ENCODE data around the gene PSMG2. TPM values are rescaled to one million over a fixed set of nuclear protein-coding genes. Genes with fewer than 3 reads are reported as not detected.

The PSMG2 gene, protein sequence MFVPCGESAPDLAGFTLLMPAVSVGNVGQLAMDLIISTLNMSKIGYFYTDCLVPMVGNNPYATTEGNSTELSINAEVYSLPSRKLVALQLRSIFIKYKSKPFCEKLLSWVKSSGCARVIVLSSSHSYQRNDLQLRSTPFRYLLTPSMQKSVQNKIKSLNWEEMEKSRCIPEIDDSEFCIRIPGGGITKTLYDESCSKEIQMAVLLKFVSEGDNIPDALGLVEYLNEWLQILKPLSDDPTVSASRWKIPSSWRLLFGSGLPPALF
- total RNA-seq, result 79.2 TPM

DNA sequence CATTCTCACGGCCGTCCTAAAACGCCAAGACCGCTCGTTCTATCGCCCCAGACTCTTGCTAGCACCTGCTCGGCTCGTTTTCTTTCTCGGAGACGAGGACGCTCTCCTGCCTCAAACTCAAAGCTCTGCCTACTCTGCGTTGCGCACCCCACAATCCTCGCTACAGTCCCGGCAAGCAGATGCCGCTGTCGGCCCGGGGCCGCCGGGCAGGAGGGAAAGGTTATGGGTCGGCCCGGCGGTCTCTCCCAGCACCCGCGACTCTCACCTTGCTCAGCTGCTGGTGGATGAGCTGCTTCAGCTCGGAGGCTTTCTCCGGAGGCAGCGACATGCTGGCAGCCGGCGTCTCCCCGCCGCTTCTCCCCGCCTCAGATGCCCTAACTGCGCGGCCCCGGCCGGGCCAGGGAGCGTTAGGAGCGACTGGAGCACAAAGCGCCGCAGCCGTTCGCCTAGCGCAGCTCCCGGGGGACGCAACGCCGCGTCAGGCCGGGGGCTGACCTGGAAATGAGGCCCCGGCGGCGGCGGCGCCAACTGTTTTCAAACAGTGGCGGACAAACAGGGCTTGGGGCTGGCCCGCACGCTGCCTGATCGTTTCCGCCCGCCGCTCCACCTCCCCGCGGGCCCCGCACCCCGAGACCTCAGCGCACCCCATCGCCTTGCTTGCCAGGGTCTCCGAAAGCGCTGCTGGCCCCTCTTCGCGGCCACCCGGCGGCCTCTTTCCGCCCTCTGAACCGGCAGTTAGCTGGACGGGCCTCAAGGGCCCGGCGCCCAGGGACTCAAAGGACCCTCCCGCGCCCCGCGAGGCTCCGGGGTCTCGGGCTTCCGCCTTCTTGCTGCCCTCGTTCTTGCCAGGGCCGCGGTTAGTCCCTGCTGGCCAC, at the start of gene PSMG2, which contains the start of gene CEP76:
PSMG2 (plus strand) TSS at position 822 of the 875 bp plus-strand sequence. CDS start 66 bp downstream, outside the sequence.
CEP76 (minus strand) TSS at position 503 of the 875 bp plus-strand sequence; CDS start at position 328, 175 bp downstream.

DNA sequence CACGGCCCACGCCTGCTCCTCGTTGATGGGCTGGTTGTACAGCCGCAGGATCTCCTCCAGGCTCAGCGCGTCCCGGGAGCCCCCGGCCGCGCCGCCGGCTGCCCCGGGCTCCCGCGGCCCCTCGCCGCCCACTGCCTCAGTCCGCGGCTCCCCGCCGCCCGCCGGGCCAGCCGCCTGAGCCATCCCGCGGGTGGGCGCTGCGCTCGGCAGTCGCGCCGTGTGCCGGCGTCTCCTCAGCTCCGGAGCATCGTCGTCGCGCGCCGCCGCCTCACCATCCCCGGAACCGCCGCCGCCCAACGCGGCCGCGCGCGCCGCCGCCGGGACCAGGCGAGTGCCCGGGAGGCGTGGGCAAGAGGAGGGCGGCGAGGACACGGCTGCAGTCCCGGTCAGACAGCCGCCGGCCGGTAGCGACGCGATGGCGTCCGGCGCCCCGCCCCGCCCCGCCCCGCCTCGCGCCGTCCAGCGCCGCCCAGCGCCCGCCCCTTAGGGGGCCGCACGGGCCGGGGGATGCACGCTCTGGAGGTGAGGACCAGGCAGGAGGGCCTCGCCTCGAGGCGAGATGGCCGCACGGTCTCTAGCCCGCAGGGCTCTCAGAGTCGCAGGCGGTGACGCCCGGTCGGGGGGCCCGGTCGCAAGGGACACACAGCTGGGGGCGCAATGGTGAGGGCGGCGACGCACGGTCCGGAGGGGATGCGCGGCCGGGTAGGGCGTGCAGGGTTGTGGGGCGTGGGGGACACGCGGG, 45.0 kb upstream of the PSMG2 start, which contains the start of gene SPIRE1:
SPIRE1 (minus strand) TSS at position 424 of the 742 bp plus-strand sequence; CDS start at position 183, 241 bp downstream.

Small RNAs within 50 kb of the gene (small RNA-seq; reads per million reads assigned to genes)
- not detected for gene RF00019 (ENCODE audit: low replicate concordance)

Other genes with a start within 250 kb of the PSMG2 start
- gene SPIRE1, start 44.9 kb upstream of the PSMG2 start, total RNA-seq, result 163 TPM
- gene CEP76, start 319 bp upstream of the PSMG2 start, total RNA-seq, result 17.5 TPM
- gene PTPN2, start 181.2 kb downstream of the PSMG2 start, total RNA-seq, result 123 TPM
- gene SEH1L, start 245.0 kb downstream of the PSMG2 start, total RNA-seq, result 54.5 TPM

Data from parietal lobe (tissue), 2 donors.